Cortex of kidney (tissue), 1 donor: Measurements from ENCODE around the gene TEAD4.

Source experiments
- DNase-seq: peaks from one replicate; lab custom pipeline; 2025; lab: John Stamatoyannopoulos, UW

Gene TEAD4

GRCh38 chr12:3002646-3003045, 43.4 kb downstream of the TEAD4 start:
- no peak for DNase-seq

- no peak for DNase-seq
Observed at GRCh38 chr12:3003357-3003992, 44.3 kb downstream of the TEAD4 start.

GRCh38 chr12:3004655-3005565, 45.7 kb downstream of the TEAD4 start:
- no peak for DNase-seq

- DNase-seq, result no peak
Observed at GRCh38 chr12:3005736-3006135, 46.5 kb downstream of the TEAD4 start.

GRCh38 chr12:3009780-3010179, 50.6 kb downstream of the TEAD4 start:
- no peak for DNase-seq

- no peak for DNase-seq
Observed at GRCh38 chr12:3010214-3010930, 51.2 kb downstream of the TEAD4 start.

GRCh38 chr12:3012786-3013185, 53.6 kb downstream of the TEAD4 start:
- DNase-seq, result no peak

GRCh38 chr12:3014641-3015040, 55.4 kb downstream of the TEAD4 start:
- no peak for DNase-seq

- DNase-seq, result no peak
Observed at GRCh38 chr12:3015356-3015755, 56.2 kb downstream of the TEAD4 start.

GRCh38 chr12:3016191-3016590, 57.0 kb downstream of the TEAD4 start:
- no peak for DNase-seq

GRCh38 chr12:3017281-3017680, 58.1 kb downstream of the TEAD4 start:
- no peak for DNase-seq

- no peak for DNase-seq
Observed at GRCh38 chr12:3018284-3019004, 59.2 kb downstream of the TEAD4 start.

- no peak for DNase-seq
Observed at GRCh38 chr12:3019005-3019680, 59.9 kb downstream of the TEAD4 start.

GRCh38 chr12:3020399-3020798, 61.2 kb downstream of the TEAD4 start:
- no peak for DNase-seq

GRCh38 chr12:3020850-3021435, 61.7 kb downstream of the TEAD4 start:
- DNase-seq, result no peak

GRCh38 chr12:3022411-3022810, 63.2 kb downstream of the TEAD4 start:
- DNase-seq, result no peak

- no peak for DNase-seq
Observed at GRCh38 chr12:3022961-3023360, 63.8 kb downstream of the TEAD4 start.

- DNase-seq, result no peak
Observed at GRCh38 chr12:3028108-3028507, 68.9 kb downstream of the TEAD4 start.

GRCh38 chr12:3030821-3031429, 71.7 kb downstream of the TEAD4 start:
- no peak for DNase-seq

- no peak for DNase-seq
Observed at GRCh38 chr12:3032161-3032560, 73.0 kb downstream of the TEAD4 start.
